Subcutaneous adipose tissue (tissue), 4 donors: ENCODE measurements around the gene AATK. TPM values are rescaled to one million over a fixed set of nuclear protein-coding genes. Genes with fewer than 3 reads are reported as not detected.

Experiments used
- CTCF ChIP-seq: fragments of 450-650 bp; IDR thresholded peaks from one replicate; pipeline ENCODE4 v1.5.1; 2016; ENCODE audit warnings: low read depth, mild to moderate bottlenecking, control low read depth, antibody characterized with exemption, moderate library complexity
- total RNA-seq, 4 donors: library from RNA; depleted of rRNA; stranded (reverse); fragments of >200 nt; gene quantifications; one replicate each; pipeline ENCODE4 v1.1.0, GENCODE V29; 2016

Gene AATK
- total RNA-seq, 4 donors from 2014 or later: 1.0 to 2.0 (median 1.7) TPM

- TF ChIP-seq CTCF: no peak
Observed at GRCh38 chr17:81143717-81144422, 22.2 kb downstream of the AATK start.

- no peak for TF ChIP-seq CTCF
Observed at GRCh38 chr17:81143200-81143527, 22.9 kb downstream of the AATK start.

- no peak for TF ChIP-seq CTCF
Observed at GRCh38 chr17:81142301-81143199, 23.5 kb downstream of the AATK start.

- no peak for TF ChIP-seq CTCF
Observed at GRCh38 chr17:81140695-81141094, 25.3 kb downstream of the AATK start.

GRCh38 chr17:81140018-81140417 is 26.0 kb downstream of the AATK start:
- TF ChIP-seq CTCF: no peak

- no peak for TF ChIP-seq CTCF
Observed at GRCh38 chr17:81139428-81139827, 26.6 kb downstream of the AATK start.

- TF ChIP-seq CTCF: no peak
Observed at GRCh38 chr17:81138500-81138899, 27.5 kb downstream of the AATK start.
